Endothelial cell of umbilical vein (primary cell): ENCODE data around the gene RBFOX1. TPM values are rescaled to one million over a fixed set of nuclear protein-coding genes. Genes with fewer than 3 reads are reported as not detected.

Source experiments
- BruUV-seq: library from RNA; stranded (reverse); fragments of 400-500 nt; replicated peaks from 2 replicates; lab custom pipeline; 2021; lab: Mats Ljungman, UMichigan
- CTCF ChIA-PET: fragments of 300-600, 350-600 bp; sonication (Branson Sonifier 250); formaldehyde crosslinking; loops from one replicate; lab custom pipeline; 2021; ENCODE audit warnings: antibody characterized with exemption, inconsistent platforms; lab: Charles Lee
- POLR2A ChIA-PET: fragments of 300-600, 350-600 bp; sonication (Branson Sonifier 250); formaldehyde crosslinking; loops from one replicate; lab custom pipeline; 2021; ENCODE audit warnings: antibody characterized with exemption, inconsistent platforms; lab: Charles Lee
- DNase-seq: peaks from one replicate; pipeline ENCODE4 v3.0.0-alpha.2; 2011; ENCODE audit warnings: low read depth, low spot score
- FAIRE-seq: peaks from 2 replicates; lab custom pipeline; 2011; peaks lifted over from hg19 to GRCh38; lab: Jason Lieb, UNC
- H2AFZ ChIP-seq: 2 replicates; pipeline ENCODE4 v1.6.0; 2012; ENCODE audit warnings: low read depth, low read length, control low read depth, inconsistent platforms
- H3K27ac ChIP-seq: 2 replicates; pipeline ENCODE4 v1.5.1; 2011; ENCODE audit warnings: low read depth, mild to moderate bottlenecking, control low read depth, low read length, moderate library complexity; ENCODE audit not compliant: insufficient read depth
- H3K27me3 ChIP-seq, 2 experiments: 2 replicates each; pipeline versions ENCODE4 v1.6.0 to v1.6.1; 2011; ENCODE audit warnings: low read length in 2 of 2, mixed read lengths in 1 of 2; ENCODE audit not compliant: control insufficient read depth in 2 of 2, insufficient read depth in 2 of 2
- H3K36me3 ChIP-seq, 2 experiments: 2 replicates in 1 of 2; 3 replicates in 1 of 2; pipeline ENCODE4 v1.5.1; 2011; ENCODE audit warnings: low read length in 2 of 2, mild to moderate bottlenecking in 1 of 2, moderate library complexity in 1 of 2; ENCODE audit not compliant: control insufficient read depth in 2 of 2, insufficient read depth in 2 of 2; ENCODE audit errors: extremely low read depth in 1 of 2
- H3K4me1 ChIP-seq: 3 replicates; pipeline ENCODE4 v1.5.1; 2011; ENCODE audit warnings: mild to moderate bottlenecking, low read length; ENCODE audit not compliant: control insufficient read depth, insufficient read depth; ENCODE audit errors: extremely low read depth
- H3K4me2 ChIP-seq: 2 replicates; pipeline ENCODE4 v1.6.1; 2011; ENCODE audit warnings: low read length, control low read depth, mixed read lengths; ENCODE audit not compliant: insufficient read depth
- H3K4me3 ChIP-seq, 3 experiments: fragments of 200-600 bp in 1 of 3; sonication (generic), shearing (Covaris generic) in 1 of 3; replicated peaks in 1 of 3; 2 replicates each; pipeline ENCODE4 v1.5.1; 2011 to 2016; ENCODE audit warnings: control low read depth in 3 of 3, low read length in 3 of 3, mild to moderate bottlenecking in 2 of 3, inconsistent platforms in 1 of 3, low read depth in 1 of 3, moderate library complexity in 1 of 3; ENCODE audit not compliant: insufficient read depth in 1 of 3
- H3K79me2 ChIP-seq: 2 replicates; pipeline ENCODE4 v1.6.0; 2012; ENCODE audit warnings: low read length, inconsistent platforms; ENCODE audit not compliant: control insufficient read depth, insufficient read depth
- H3K9ac ChIP-seq: replicated peaks from 2 replicates; pipeline ENCODE3; 2011; ENCODE audit warnings: low read length, control low read depth; ENCODE audit not compliant: insufficient read depth; ENCODE audit errors: extremely low read depth
- H3K9me1 ChIP-seq: replicated peaks from 3 replicates; pipeline ENCODE4 v1.6.0; 2011; ENCODE audit warnings: mild to moderate bottlenecking, low read length; ENCODE audit not compliant: control insufficient read depth, insufficient read depth; ENCODE audit errors: extremely low read depth
- H3K9me3 ChIP-seq: replicated peaks from 2 replicates; pipeline ENCODE4 v1.5.1; 2012; ENCODE audit warnings: low read length, inconsistent platforms; ENCODE audit not compliant: control insufficient read depth, insufficient read depth
- H4K20me1 ChIP-seq: replicated peaks from 2 replicates; pipeline ENCODE3; 2011; ENCODE audit warnings: mild to moderate bottlenecking, low read length; ENCODE audit not compliant: control insufficient read depth, insufficient read depth; ENCODE audit errors: extremely low read depth
- EZH2 ChIP-seq: IDR thresholded peaks from 2 replicates; pipeline ENCODE4 v1.6.1; 2012; ENCODE audit warnings: borderline replicate concordance, low read depth, mild to moderate bottlenecking, moderate library complexity, low read length, inconsistent platforms; ENCODE audit not compliant: severe bottlenecking
- FOS ChIP-seq: IDR thresholded peaks from 2 replicates; pipeline ENCODE4 v1.6.1; 2011; ENCODE audit warnings: mild to moderate bottlenecking, low read length, moderate library complexity, borderline replicate concordance; ENCODE audit not compliant: insufficient read depth
- GATA2 ChIP-seq: IDR thresholded peaks from 2 replicates; pipeline ENCODE4 v1.7.0; 2011; ENCODE audit warnings: low read depth, mild to moderate bottlenecking, moderate library complexity, mixed read lengths, low read length; ENCODE audit not compliant: insufficient read length, insufficient read depth
- JUN ChIP-seq: IDR thresholded peaks from 2 replicates; pipeline ENCODE4 v1.6.1; 2011; ENCODE audit warnings: borderline replicate concordance, low read depth; ENCODE audit not compliant: insufficient read length, insufficient read depth
- MYC ChIP-seq: IDR thresholded peaks from one replicate; pipeline ENCODE4 v1.6.1; 2011; ENCODE audit warnings: mild to moderate bottlenecking, low read depth, low read length
- POLR2A ChIP-seq: IDR thresholded peaks from 2 replicates; pipeline ENCODE4 v1.6.1; 2012; ENCODE audit warnings: low read depth, mild to moderate bottlenecking, control low read depth, low read length
- POLR2AphosphoS5 ChIP-seq: IDR thresholded peaks from 2 replicates; pipeline ENCODE4 v1.6.1; 2012; ENCODE audit warnings: low read depth, mild to moderate bottlenecking, control low read depth, low read length, moderate library complexity; ENCODE audit not compliant: insufficient read depth
- dilution Hi-C: fragments of 300-500 bp; cut with MboI; formaldehyde crosslinking; loops from one replicate; pipeline ENCODE4 v1.15.0; 2019; ENCODE audit warnings: low sequenced_read_pairs; ENCODE audit not compliant: extremely low pct_ligation_motif_present
- intact Hi-C: fragments of 100-400 bp; cut with micrococcal nuclease; formaldehyde crosslinking; loops from one replicate; pipeline ENCODE4 v1.10.0; 2022
- polyA plus RNA-seq, 4 experiments: library from polyadenylated mRNA; depleted of rRNA in 3 of 4; stranded (reverse) in 3 of 4; unstranded in 1 of 4; fragments of >200 nt; gene quantifications; 2 replicates each; pipeline versions ENCODE4 v1.2.1 to v1.2.3, GENCODE V29; 2011 to 2012; ENCODE audit warnings: missing spikeins in 1 of 4
- total RNA-seq: library from RNA; stranded (reverse); gene quantifications from 2 replicates; pipeline ENCODE4 v1.2.3, GENCODE V29; 2021
- TF ChIP-seq, protein P1 (sequence below), 2 donors: IDR thresholded peaks; 1 replicate in 1 of 2; 2 replicates in 1 of 2; pipeline ENCODE4 v1.5.1; 2011; ENCODE audit warnings: low read length in 2 of 2, mild to moderate bottlenecking in 2 of 2, moderate library complexity in 2 of 2, control low read depth in 1 of 2, inconsistent platforms in 1 of 2, low read depth in 1 of 2; ENCODE audit not compliant: insufficient read depth in 1 of 2; ENCODE audit errors: extremely low read depth in 1 of 2
- TF ChIP-seq, protein P2 (sequence below): IDR thresholded peaks from 2 replicates; pipeline ENCODE4 v1.6.1; 2011; ENCODE audit not compliant: insufficient read depth, insufficient read length

Gene RBFOX1
- total and polyA plus RNA-seq, 2 donors (not counting 3 experiments of a cell fraction or from before 2014, with no cell fraction given) = not detected

DNA sequence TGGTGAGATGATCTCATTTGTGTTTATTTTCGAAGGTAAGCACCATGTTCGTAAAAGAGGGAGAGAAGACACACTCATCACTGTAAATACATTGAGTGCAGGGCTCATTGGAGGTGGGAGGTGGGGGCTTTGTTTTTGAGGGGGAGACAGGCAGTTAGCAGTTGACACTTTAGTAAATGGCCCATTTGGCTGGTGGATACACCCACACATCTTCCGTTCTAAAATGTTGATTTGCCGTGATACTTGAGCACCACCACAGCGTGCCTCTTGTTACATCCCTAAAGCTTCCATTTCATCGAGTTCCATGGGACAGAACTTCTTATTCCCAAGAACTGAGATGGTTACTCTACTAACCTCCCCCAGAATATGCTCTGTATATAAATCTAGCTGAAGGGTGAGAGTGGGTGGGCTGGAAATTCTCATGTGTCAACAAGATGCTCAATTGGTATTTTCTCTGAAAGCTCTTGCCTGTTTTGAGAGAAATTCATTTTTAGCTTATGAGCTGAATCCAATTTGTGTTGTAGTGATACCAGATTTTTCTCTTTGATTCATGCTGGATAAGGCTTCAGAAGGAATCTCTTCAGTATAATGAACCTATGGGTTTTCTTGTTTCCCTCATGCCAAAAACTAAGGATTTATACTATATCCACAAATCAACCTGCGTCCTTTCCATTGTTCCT is 314.3 kb downstream of the RBFOX1 start:
- ChIA-PET POLR2A (no interaction called here), CTCF (no interaction called here)
- Histone ChIP-seq H3K27ac (no peak overlapping the region), H3K36me3 (no peaks in the 10 kb centered on the region), H3K4me1 (no peaks in the 10 kb centered on the region), H3K9me3 (peaks cover 5% of the 10 kb centered on the region), H3K9ac (no peak overlapping the region), H3K9me1 (no peaks in the 10 kb centered on the region), H3K79me2 (no peaks in the 10 kb centered on the region), H3K4me2 (no peak overlapping the region), H4K20me1 (no peaks in the 10 kb centered on the region), H3K4me3 (no peak overlapping the region), H2AFZ (no peak overlapping the region), H3K27me3 (no peaks in the 10 kb centered on the region)
- intact Hi-C loops = no loop called here
- dilution Hi-C loops = no loop called here
- no TSS peak for BruUV-seq
- TF ChIP-seq JUN (no peak), FOS (no peak), POLR2AphosphoS5 (no peak), GATA2 (no peak), EZH2 (no peak), MYC (no peak), POLR2A (no peak)
- TF ChIP-seq, protein P1, sequence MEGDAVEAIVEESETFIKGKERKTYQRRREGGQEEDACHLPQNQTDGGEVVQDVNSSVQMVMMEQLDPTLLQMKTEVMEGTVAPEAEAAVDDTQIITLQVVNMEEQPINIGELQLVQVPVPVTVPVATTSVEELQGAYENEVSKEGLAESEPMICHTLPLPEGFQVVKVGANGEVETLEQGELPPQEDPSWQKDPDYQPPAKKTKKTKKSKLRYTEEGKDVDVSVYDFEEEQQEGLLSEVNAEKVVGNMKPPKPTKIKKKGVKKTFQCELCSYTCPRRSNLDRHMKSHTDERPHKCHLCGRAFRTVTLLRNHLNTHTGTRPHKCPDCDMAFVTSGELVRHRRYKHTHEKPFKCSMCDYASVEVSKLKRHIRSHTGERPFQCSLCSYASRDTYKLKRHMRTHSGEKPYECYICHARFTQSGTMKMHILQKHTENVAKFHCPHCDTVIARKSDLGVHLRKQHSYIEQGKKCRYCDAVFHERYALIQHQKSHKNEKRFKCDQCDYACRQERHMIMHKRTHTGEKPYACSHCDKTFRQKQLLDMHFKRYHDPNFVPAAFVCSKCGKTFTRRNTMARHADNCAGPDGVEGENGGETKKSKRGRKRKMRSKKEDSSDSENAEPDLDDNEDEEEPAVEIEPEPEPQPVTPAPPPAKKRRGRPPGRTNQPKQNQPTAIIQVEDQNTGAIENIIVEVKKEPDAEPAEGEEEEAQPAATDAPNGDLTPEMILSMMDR (IDR thresholded peaks at IDR 0.05; ENCODE audit: extremely low read depth in 1 of 2, insufficient read depth in 1 of 2, low read depth in 1 of 2, low read length in 2 of 2) = no peak
- TF ChIP-seq, protein P2, sequence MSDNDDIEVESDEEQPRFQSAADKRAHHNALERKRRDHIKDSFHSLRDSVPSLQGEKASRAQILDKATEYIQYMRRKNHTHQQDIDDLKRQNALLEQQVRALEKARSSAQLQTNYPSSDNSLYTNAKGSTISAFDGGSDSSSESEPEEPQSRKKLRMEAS = no peak
- DNase-seq (no peak), FAIRE-seq (no peak)
